NCI-H748 (cell line): ENCODE data around the gene TBC1D22B.
A peak's percentile ranks its signal among the peaks of the same experiment; 100 is the strongest.
"Not testable (repeated sequence)": the region's sequence is repeated elsewhere in the genome, so short reads cannot be mapped to it uniquely, and the experiment has no call there.

Source experiments
- DNase-seq: peaks from one replicate; lab custom pipeline; 2025; ENCODE audit not compliant: unreplicated experiment; lab: John Stamatoyannopoulos, UW

The TBC1D22B gene

DNA sequence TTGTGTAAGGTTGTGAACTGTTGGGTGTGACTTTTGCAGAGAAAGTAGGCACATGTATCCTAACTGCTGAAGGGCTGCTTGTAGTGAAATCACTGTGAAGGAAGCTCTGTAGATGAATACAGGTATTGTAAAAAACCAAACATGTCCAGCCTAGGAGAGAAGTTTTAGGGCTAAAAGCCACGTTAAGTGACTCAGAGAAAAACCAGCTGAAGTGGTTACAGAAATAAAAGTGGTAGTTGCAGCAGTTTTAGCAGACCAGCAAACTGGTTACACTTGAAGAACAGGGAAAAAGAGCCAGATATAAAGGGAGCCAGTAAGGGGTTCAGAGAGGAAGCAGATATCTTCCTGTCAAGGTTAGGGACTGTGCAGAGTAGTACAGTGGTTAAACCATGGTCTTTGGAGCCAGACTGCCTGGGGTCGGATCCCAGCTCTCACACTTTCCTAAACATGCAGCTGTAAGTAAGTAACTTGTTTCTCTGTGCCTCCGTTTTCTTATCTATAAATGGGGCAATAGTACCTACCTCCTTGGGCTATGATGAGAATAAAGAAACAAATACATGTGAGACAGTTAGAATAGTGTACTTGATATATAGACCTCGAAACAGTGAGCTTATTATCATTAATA lies 62.4 kb downstream of the TBC1D22B start:
- DNase-seq: no peak

DNA sequence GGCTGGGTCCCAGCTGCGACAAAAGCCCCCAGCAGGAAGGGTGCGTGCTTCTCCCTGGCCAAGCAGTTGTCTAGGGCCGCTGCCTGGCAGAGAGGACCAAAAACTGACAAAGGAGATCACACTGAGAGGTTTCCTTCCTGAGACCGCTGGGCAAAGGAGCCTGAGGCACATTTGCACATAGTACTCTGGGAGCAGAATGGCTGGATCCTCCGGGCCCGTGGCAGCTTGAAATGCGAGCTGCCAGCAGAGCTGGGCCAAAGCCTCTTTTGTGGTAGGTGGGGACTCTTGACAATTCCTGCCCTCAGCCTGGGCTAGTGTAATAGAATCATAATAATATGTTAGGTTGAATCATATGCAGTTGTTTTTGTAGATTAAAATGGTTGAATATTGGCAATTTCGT lies 63.1 kb downstream of the TBC1D22B start:
- DNase-seq: no peak

DNA sequence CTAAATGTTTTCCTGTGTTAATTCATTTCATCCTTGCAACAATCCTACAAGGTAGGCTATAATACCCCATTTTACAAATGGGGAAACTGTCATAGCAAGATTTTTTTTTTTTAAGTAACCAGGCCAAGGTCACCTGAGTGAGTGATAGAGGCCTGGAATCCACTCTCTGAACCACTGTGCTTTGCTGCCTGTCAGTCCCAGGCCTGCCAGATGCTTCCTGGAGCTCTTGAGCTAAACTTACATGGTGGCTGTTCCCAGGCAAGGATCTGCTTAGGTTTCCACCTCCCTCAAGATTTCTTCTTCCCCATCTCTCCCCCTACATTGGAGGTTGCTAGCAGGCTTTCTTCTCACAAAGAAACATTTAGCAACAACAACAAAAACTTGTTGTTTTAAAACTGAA lies 63.5 kb downstream of the TBC1D22B start:
- DNase-seq: no peak

DNA sequence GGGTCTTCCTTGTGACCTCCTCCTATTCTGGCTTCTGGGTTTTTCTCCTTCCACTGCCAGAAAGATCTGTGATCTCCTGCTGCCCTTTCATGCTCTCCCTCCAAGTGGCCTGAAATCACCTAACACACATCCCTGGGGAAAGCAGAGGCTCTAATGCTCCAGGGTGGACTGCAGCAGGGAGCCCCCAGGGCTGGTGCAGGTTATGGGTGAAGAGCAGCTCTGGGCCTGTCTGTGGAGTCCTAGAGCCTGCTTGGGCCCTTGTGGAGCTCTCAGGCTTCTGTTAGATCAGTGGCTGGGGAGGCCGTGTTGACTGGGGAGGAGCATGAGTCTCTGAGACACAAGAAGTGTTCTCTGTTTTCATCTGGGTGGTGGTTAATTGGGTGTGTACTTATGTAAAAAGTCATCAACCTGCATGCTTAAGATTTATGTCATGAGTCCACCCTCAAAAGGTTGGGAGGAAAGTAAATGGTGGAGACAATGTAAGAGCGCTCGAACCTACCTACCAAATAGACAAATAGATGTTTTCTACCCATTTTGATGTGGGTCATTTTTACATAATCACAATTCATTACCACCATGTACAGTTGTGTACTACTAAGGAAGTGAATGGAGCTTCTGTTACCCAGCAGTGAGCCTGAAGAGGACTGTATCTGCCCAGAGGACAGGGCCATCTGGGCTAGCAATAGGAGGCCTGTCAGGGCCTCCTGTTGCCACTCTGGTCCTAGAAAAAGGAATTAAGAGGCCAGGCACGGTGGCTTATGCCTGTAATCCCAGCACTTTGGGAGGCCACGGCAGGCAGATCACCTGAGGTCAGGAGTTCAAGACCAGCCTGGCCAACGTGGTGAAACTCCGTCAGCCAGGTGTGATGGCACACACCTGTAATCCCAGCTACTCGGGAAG lies 64.2 kb downstream of the TBC1D22B start:
- DNase-seq: no peak

DNA sequence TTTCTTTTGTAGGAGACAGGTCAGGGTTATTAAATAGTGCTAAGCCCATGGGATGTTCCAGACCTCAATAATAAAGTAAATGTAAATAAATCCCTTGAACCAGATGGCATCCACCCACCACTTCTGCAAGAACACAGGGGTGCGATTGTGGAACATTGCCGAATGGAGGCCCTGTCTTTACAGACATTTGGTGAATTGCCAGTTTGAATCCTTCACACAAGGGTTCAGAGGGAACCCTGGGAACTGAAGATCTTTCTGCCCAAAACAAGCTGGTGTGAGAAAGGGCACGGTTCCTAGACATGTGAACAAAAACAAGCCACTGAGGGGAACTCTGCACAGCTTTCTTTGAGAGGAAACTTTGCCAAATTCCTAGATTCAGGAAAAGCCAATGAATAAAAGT lies 66.0 kb downstream of the TBC1D22B start:
- peak; percentile 52 for DNase-seq

DNA sequence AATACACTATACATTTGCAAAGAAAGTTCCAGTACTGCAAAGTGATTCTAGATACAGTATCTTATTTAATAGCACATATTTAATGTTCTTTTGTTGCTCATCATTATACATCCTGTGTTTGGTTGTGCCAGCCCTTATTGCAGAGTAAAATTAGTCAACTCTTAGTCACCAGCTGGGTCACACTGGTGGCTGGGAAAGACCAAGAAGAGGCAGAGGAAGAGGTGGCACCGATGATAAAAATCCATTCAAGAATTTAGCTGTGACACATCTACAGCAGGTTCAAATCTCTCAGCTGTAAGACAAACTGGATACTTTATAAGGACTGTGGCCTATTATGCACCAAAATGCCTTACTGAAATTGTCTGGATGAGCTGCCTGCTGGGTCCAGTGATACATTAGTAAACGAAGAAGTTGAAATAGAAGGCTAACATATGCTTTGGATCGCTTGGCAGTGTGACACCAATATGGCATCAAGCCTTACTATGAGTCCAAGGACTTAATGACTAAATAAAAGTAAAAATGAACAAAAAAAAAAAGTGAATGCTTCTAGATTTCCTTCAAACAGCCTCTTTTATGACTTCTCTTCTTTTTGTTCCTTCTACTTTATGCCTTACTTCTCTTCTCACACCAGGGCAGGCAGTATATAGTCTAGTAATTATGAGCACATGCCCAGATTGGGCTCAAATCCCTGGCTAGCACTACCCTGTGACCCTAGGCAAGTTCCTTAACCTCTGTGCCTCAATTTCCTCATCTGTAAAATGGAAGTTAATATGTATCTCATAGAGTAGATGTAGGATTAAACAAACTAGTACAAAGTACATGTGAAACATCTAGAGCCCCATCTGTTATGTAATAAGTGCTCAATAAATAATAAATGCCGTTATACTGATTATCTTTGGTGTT lies 66.8 kb downstream of the TBC1D22B start:
- no peak for DNase-seq

DNA sequence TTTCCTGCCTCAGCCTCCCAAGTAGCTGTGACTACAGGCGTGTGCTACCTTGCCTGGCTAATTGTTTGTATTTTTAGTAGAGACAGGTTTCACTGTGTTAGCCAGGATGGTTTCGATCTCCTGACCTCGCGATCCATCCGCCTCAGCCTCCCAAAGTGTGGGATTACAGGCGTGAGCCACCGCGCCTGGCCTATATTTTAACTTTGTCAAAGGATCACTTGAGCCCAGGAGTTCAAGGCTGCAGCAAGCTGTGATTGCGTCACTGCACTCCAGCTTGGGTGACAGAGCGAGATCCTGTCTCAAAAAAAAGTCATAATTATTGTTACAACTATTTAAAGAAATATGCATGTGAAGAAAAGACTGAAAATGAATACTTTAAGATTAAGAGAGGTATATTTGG lies 72.8 kb downstream of the TBC1D22B start:
- DNase-seq: not testable (repeated sequence)

DNA sequence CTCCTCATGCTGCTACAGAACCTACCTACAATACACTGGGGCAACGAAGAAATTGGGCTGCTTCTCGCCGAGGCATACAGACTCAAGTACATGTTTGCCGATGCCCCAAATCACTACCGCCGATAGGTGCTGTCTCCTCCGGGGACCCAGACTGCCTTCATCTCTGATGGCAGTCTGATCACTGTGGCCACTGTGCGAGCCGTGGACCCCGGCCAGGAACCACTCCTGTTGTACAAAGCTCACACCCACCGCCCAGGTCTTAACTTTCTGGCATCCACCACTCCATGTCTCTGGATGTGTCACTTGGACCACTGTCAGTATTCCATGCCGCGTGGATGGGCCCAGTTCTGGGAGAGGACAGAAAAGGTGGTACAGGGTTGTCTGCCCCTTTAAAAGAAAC lies 73.5 kb downstream of the TBC1D22B start:
- no peak for DNase-seq

DNA sequence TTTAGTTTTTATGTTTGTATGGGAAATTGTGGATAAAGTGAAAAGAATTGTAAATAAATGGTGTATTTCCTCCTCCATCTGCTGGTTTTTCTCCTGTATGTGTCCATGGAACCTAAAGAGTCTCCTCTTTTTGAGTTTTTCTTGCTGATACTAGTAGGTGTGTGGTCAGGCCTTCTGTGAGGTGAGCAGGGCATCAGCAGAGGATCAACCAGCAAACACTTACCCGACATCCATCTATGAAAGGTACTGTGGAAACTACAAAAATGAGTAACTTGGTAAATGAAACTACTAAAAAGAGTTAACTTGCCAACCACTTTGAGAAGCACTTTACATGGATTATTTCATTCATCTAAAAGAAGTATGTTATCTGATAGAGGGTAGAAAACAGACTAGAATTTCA lies 75.3 kb downstream of the TBC1D22B start:
- DNase-seq: no peak

DNA sequence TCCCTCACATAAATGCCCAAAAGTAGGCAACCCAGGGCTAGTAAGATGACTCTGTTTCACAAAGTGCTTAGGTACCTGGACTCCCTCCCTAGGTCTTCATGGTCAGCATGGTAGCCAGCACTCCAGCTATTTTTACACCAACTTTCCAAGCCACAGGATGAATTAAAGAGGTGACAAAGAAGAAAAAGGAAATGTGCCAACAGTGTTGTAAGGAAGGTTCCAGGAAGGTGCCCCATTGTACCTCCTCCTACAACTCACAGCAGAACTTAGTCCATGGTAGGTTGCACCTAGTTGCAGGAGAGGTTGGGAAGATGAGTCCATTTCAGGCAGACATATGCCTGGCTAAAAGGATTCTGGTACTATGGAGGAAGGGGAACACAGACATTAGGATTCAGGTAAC lies 76.5 kb downstream of the TBC1D22B start:
- no peak for DNase-seq

DNA sequence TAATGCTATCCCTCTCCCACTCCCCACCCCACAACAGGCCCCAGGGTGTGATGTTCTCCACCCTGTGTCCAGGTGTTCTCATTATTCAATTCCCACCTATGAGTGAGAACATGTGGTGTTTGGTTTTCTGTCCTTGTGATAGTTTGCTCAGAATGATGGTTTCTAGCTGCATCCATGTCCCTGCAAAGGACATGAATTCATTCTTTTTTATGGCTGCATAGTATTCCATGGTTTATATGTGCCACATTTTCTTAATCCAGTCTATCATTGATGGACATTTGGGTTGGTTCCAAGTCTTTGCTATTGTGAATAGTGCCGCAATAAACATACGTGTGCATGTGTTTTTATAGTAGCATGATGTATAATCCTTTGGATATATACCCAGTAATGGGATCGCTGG lies 80.7 kb downstream of the TBC1D22B start:
- not testable (repeated sequence) for DNase-seq

DNA sequence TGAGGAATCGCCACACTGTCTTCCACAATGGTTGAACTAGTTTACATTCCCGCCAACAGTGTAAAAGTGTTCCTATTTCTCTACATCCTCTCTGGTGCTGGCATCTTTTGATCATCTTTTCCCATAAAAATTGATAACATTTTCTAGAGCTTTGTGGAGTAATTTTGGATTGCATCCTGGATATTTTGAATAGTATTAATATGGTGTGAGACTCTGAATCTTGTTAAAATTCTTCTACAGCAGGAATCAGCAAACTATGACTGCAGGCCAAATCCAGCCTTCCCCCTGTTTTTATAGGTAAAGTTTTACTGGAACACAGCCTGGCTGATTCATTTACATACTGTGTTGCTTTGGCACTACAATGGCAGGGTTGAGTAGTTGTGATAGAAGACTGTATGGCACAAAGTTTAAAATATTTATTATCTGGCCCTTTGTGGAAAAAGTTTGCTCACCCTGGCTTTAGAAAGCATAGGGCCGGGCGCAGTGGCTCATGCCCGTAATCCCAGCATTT lies 81.2 kb downstream of the TBC1D22B start:
- no peak for DNase-seq

DNA sequence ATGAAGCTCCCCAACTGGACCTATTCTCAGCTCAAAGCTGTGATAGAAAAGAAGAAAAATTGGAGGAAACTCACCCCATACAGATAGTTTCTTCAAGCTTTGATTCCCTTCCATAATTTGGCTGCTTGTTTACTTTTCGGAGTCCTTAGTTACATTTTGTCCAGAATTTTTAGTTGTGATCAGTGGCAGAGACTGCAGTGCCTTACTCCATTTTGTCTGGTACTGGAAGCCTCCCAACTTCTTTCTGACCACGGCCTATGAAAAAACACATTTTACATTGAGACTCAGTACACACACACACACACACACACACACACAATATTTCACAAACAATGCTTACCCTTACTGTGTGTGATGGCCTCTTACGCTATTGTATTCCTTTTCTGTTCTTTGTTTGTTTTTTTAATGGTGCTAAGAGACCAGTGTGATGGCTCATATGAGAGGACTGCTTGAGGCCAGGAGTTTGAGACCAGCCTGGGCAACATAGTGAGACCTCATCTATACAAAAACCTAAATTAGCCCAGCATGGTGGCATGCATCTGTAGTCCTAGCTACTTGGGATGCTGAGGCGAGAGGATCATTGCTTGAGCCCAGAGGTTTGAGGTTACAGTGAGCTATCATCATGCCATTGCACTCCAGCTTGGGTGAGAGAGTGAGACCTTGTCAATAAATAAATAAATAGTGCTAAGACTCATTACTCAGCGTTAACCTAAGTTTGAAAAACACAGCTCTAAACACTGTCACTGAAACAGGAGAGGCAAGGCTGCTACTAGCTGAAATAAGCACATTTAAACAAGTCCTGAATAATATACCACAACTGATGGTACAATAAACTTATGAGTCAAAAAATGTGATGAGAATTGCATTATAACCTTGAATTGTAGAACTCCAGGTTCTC lies 82.4 kb downstream of the TBC1D22B start:
- DNase-seq: no peak

DNA sequence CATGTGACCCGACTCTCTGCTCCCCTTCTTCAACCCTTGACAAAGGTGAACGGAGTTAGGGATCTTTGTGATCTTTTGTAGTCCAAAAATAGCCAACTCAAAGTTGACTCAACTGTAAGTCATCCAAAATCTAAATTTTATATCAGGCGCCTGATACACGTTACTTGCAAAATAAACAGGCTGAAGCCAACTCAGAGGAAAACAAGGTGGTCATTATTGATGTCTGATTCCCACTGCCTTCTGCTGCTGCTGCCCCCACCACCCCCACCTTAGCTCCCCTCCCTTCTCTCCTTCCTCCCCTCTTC lies 83.0 kb downstream of the TBC1D22B start:
- DNase-seq: no peak

DNA sequence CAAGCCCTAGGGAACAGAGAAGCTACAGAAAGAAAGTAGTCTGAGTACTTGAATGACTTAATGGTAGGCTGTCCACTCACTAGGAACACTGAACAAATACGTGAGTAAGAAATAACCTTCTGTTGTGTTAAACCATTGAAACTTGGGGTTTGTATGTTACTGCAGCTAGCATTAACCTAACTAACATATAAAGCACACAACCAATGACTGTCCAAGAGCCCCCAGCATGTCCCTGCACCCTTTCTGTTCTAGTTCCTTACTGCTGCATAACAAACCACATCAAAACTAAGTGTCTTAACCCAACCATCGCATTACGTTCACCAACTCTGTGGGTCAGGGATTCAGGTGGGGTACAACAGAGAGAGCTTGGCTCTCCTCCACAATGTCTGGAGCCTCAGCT lies 85.7 kb downstream of the TBC1D22B start:
- DNase-seq: no peak

DNA sequence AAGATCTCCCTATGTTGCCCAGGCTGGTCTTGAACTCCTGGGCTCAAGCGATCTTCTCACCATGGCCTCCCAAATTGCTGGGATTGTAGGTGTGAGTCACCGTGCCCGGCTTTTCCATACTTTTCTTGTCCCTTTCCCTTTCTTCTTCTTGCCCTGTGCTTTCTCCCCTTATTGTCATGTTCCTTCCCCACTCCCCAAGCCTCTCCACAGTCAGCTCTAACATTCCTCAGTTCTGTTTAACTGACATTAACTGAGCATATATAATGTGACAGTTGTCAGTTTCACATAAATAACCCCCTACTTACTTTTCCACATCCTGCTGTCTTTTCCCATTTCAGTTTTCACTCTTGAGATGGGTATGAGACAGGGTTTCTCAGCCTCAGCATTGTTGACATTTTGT lies 86.7 kb downstream of the TBC1D22B start:
- no peak for DNase-seq

DNA sequence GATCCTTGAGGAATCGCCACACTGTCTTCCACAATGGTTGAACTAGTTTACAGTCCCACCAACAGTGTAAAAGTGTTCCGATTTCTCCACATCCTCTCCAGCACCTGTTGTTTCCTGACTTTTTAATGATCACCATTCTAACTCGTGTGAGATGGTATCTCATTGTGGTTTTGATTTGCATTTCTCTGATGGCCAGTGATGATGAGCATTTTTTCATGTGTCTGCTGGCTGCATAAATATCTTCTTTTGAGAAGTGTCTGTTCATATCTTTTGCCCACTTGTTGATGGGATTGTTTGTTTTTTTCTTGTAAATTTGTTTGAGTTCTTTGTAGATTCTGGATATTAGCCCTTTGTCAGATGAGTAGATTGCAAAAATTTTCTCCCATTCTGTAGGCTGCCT lies 88.2 kb downstream of the TBC1D22B start:
- DNase-seq: not testable (repeated sequence)

DNA sequence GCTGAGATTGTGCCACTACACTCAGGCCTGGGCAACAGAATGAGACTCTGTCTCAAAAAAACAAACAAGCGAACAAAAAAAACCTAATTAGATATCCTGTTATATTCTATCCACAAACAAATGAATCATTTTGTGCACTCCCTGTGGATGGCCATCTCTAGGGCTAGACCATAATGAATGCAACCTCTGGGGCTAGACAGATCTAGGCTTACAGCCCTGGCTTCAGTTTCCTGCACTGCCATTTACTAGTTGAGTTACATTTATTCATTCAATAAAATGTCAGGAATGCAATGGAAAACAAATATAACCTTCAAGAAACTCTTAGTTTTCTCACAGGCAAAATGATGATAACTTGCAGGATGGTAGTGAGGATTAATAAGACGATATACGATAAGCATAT lies 89.6 kb downstream of the TBC1D22B start:
- DNase-seq: no peak

DNA sequence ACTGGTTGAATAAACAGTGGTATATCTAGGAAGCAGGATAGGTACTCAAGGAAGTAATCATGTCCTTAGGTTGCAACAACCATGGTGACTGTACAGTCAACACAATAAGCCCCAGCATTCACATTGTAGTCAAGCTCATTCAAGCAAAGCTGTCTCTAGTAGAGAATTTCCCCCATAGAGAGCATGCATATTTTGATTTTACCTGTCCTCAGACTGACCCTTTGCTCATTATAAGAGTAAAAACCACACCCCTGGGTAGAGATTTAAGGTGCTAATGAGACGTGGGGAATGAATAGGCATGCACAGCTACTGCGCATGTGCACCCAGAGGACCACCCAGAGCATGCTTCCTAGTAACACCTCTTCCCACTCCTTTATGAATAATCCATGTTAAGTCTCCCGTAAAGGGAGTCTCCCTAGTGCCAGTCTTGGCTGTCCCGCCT lies 90.1 kb downstream of the TBC1D22B start:
- peak; percentile 24 for DNase-seq

DNA sequence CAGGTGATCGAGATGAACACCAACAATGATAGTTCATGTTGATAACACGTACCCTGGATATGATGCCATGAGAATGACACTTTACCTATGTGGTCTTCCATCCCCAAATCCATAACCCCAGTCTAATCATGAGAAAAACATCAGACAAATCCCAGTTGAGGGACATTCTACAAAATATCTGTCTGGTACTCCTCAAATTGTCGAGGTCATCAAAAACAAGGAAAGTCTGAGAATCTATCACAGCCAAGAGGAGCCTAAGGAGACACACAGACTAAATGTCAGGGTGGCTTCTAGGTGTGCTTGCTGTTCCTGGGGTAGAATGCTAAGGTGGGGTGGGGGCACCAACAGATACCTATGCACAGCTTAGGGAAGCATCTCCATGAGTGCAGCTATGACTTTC lies 93.5 kb downstream of the TBC1D22B start:
- no peak for DNase-seq
